Measurements from ENCODE around the gene CEP126.

The CEP126 gene

DNA sequence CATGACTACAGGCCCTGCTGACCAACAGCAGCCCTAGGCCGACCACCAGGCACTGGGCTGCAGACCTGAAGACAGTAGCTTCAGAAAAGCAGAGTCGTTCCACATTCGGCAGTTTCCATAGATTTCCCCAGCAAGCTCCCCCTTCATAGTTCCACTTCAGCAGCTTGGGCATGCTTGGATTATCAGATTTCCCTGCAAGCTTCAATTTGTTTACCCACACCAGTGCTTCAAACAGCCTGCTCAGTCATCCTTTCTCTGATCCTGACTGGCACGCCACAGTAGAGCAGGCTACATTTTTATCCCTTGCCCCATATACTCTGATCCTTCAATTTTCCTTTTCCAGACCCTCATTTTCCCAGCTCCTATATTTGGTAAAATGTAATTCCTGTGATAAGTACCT lies 81.3 kb downstream of the CEP126 start:
- WGBS (ENCODE audit: extremely low coverage, insufficient coverage, insufficient read length), result no CpG with 5 or more reads among the region's 4 CpGs
- no peaks in the 10 kb centered on the region for H3K4me1 ChIP-seq (ENCODE audit: control insufficient read depth in 1 of 2, insufficient read depth in 2 of 2, low read length in 2 of 2)
- H2BK120ac ChIP-seq (ENCODE audit: insufficient read depth, low read length, poor library complexity), result no peak overlapping the region
- H3K27me3 ChIP-seq (ENCODE audit: insufficient read depth, low read length), result no peaks in the 10 kb centered on the region
- no peaks in the 10 kb centered on the region for H3K79me2 ChIP-seq (ENCODE audit: control insufficient read depth, insufficient read depth, low read length, poor library complexity)
- H3K9me3 ChIP-seq (ENCODE audit: insufficient read depth, low read depth, low read length), result no peaks in the 10 kb centered on the region
- H3K4me3 ChIP-seq (ENCODE audit: low read depth, low read length), result no peak overlapping the region
- H3K27ac ChIP-seq (ENCODE audit: low read depth, low read length), result no peak overlapping the region
- H3K9ac ChIP-seq (ENCODE audit: low read length), result no peak overlapping the region
- no peak overlapping the region for H2AK5ac ChIP-seq (ENCODE audit: low read length)
- H3K4ac ChIP-seq (ENCODE audit: low read depth, low read length), result no peak overlapping the region
- H4K8ac ChIP-seq (ENCODE audit: low read depth, low read length), result no peak overlapping the region
- no peak overlapping the region for H3K18ac ChIP-seq (ENCODE audit: low read length)
- H3K14ac ChIP-seq (ENCODE audit: low read length), result no peak overlapping the region
- H4K91ac ChIP-seq (ENCODE audit: low read depth, low read length), result no peak overlapping the region
- H2AFZ ChIP-seq (ENCODE audit: insufficient read depth, low read length, poor library complexity), result no peak overlapping the region
- no peak overlapping the region for H2BK12ac ChIP-seq (ENCODE audit: low read length)
- no peak overlapping the region for H3K4me2 ChIP-seq (ENCODE audit: low read length)
- H3K79me1 ChIP-seq (ENCODE audit: low read length), result no peaks in the 10 kb centered on the region
- DNase-seq, result no peak
- H3K23ac ChIP-seq (ENCODE audit: low read length), result no peak overlapping the region
- no peaks in the 10 kb centered on the region for H3K36me3 ChIP-seq (ENCODE audit: control insufficient read depth in 1 of 2, insufficient read depth in 2 of 2, low read length in 2 of 2)
- H4K12ac ChIP-seq (ENCODE audit: low read depth, low read length), result no peak overlapping the region
- H2BK5ac ChIP-seq (ENCODE audit: low read depth, low read length, poor library complexity), result no peak overlapping the region

DNA sequence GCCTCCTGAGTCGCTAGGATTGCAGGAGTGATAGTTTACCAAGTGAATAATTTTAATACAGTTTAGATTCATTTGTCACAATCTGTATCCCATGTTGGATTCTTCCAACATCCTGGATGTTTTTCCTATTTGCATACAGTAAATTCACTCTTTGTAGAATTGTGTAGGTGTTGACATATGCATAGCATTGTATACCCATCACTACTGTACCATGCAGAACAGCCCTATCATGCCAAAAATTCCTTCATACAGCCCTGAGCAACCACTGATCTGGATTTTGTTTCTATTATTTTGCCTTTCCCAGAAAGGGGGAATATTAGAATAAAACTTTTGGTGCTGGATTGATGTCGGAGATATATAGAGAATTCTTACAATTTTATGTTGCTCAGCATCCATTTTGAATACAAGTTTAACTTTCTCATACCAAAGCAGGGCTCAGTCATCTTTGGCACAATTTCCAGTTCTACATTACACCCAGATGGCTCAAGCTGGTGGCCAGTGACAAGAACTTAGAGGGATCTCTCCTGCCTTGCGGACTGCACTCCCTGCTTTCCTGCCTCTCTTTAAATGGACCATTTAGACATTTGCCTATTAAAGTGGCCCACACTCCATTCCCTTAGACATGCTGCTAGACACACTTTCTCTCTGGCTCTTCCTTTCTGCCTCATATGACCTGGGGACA lies 87.0 kb downstream of the CEP126 start:
- Histone ChIP-seq H2AFZ (ENCODE audit: insufficient read depth, low read length, poor library complexity) (no peak overlapping the region), H3K23ac (ENCODE audit: low read length) (no peak overlapping the region), H4K8ac (ENCODE audit: low read depth, low read length) (no peak overlapping the region), H3K27me3 (ENCODE audit: insufficient read depth, low read length) (no peaks in the 10 kb centered on the region), H2AK5ac (ENCODE audit: low read length) (no peak overlapping the region), H2BK120ac (ENCODE audit: insufficient read depth, low read length, poor library complexity) (no peak overlapping the region), H3K27ac (ENCODE audit: low read depth, low read length) (no peak overlapping the region), H3K79me2 (ENCODE audit: control insufficient read depth, insufficient read depth, low read length, poor library complexity) (no peaks in the 10 kb centered on the region), H3K4me1 (ENCODE audit: control insufficient read depth in 1 of 2, insufficient read depth in 2 of 2, low read length in 2 of 2) (no peaks in the 10 kb centered on the region), H2BK5ac (ENCODE audit: low read depth, low read length, poor library complexity) (no peak overlapping the region), H2BK12ac (ENCODE audit: low read length) (no peak overlapping the region), H3K9ac (ENCODE audit: low read length) (no peak overlapping the region), H3K79me1 (ENCODE audit: low read length) (no peaks in the 10 kb centered on the region), H4K91ac (ENCODE audit: low read depth, low read length) (no peak overlapping the region), H3K4me3 (ENCODE audit: low read depth, low read length) (no peak overlapping the region), H3K4ac (ENCODE audit: low read depth, low read length) (no peak overlapping the region), H3K36me3 (ENCODE audit: control insufficient read depth in 1 of 2, insufficient read depth in 2 of 2, low read length in 2 of 2) (no peaks in the 10 kb centered on the region), H3K18ac (ENCODE audit: low read length) (no peak overlapping the region), H3K9me3 (ENCODE audit: insufficient read depth, low read depth, low read length) (no peaks in the 10 kb centered on the region), H3K4me2 (ENCODE audit: low read length) (no peak overlapping the region), H3K14ac (ENCODE audit: low read length) (no peak overlapping the region), H4K12ac (ENCODE audit: low read depth, low read length) (no peak overlapping the region)
- no CpG with 5 or more reads among the region's 3 CpGs for WGBS (ENCODE audit: extremely low coverage, insufficient coverage, insufficient read length)
- no peak for DNase-seq

DNA sequence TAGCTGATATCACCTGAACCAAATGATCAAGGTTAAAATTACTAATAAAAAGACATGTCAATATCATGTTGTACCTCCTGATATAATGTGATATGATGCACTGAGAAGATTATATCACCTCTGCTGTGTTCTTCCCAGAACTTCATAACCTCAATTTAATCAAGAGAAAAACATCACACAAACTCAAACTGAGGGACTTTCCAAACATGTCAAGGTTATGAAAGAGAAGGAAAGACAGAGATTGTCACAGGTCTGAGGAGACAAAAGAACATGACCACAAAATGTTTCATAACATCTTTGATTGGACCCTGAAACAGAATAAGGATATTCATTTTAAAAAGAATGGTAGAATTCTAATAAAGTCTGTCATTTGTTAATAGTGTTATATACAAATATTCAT lies 89.4 kb downstream of the CEP126 start:
- H2BK120ac ChIP-seq (ENCODE audit: insufficient read depth, low read length, poor library complexity), result no peak overlapping the region
- H2AFZ ChIP-seq (ENCODE audit: insufficient read depth, low read length, poor library complexity), result no peak overlapping the region
- no peak overlapping the region for H4K8ac ChIP-seq (ENCODE audit: low read depth, low read length)
- H3K18ac ChIP-seq (ENCODE audit: low read length), result no peak overlapping the region
- DNase-seq, result no peak
- H3K23ac ChIP-seq (ENCODE audit: low read length), result no peak overlapping the region
- H3K79me2 ChIP-seq (ENCODE audit: control insufficient read depth, insufficient read depth, low read length, poor library complexity), result no peaks in the 10 kb centered on the region
- H2BK12ac ChIP-seq (ENCODE audit: low read length), result no peak overlapping the region
- no peak overlapping the region for H3K4me2 ChIP-seq (ENCODE audit: low read length)
- no peaks in the 10 kb centered on the region for H3K4me1 ChIP-seq (ENCODE audit: control insufficient read depth in 1 of 2, insufficient read depth in 2 of 2, low read length in 2 of 2)
- H3K27me3 ChIP-seq (ENCODE audit: insufficient read depth, low read length), result no peaks in the 10 kb centered on the region
- no peak overlapping the region for H2AK5ac ChIP-seq (ENCODE audit: low read length)
- H3K4me3 ChIP-seq (ENCODE audit: low read depth, low read length), result no peak overlapping the region
- no peak overlapping the region for H2BK5ac ChIP-seq (ENCODE audit: low read depth, low read length, poor library complexity)
- H3K4ac ChIP-seq (ENCODE audit: low read depth, low read length), result no peak overlapping the region
- H3K14ac ChIP-seq (ENCODE audit: low read length), result no peak overlapping the region
- H4K91ac ChIP-seq (ENCODE audit: low read depth, low read length), result no peak overlapping the region
- no peaks in the 10 kb centered on the region for H3K79me1 ChIP-seq (ENCODE audit: low read length)
- H3K9me3 ChIP-seq (ENCODE audit: insufficient read depth, low read depth, low read length), result no peaks in the 10 kb centered on the region
- no peak overlapping the region for H4K12ac ChIP-seq (ENCODE audit: low read depth, low read length)
- H3K9ac ChIP-seq (ENCODE audit: low read length), result no peak overlapping the region
- no peak overlapping the region for H3K27ac ChIP-seq (ENCODE audit: low read depth, low read length)
- H3K36me3 ChIP-seq (ENCODE audit: control insufficient read depth in 1 of 2, insufficient read depth in 2 of 2, low read length in 2 of 2), result no peaks in the 10 kb centered on the region

DNA sequence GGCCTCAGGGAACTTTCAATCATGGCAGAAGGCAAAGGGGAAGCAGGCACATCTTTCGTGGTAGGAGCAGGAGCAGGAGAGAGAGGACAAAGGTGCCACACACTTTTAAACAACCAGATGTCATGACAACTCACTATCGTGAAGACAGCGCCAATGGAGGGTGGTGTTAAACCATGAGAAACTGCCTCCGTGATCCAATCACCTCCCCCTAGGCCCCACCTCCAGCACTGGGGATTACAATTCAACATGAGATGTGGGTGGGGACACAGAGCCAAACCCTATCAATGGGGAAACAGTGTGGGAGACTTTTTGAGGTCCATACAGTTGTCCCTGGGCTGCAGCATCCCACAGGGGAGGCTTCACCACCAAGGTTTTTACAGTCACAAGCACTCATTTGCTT lies 90.5 kb downstream of the CEP126 start:
- Histone ChIP-seq H2BK12ac (ENCODE audit: low read length) (no peak overlapping the region), H2BK5ac (ENCODE audit: low read depth, low read length, poor library complexity) (no peak overlapping the region), H4K12ac (ENCODE audit: low read depth, low read length) (no peak overlapping the region), H2AK5ac (ENCODE audit: low read length) (no peak overlapping the region), H3K27me3 (ENCODE audit: insufficient read depth, low read length) (no peaks in the 10 kb centered on the region), H3K4me1 (ENCODE audit: control insufficient read depth in 1 of 2, insufficient read depth in 2 of 2, low read length in 2 of 2) (peaks cover 0 to 4% of the 10 kb centered on the region in 2 experiments), H3K4me3 (ENCODE audit: low read depth, low read length) (no peak overlapping the region), H3K9ac (ENCODE audit: low read length) (no peak overlapping the region), H4K8ac (ENCODE audit: low read depth, low read length) (no peak overlapping the region), H2BK120ac (ENCODE audit: insufficient read depth, low read length, poor library complexity) (no peak overlapping the region), H3K18ac (ENCODE audit: low read length) (no peak overlapping the region), H3K4me2 (ENCODE audit: low read length) (no peak overlapping the region), H3K9me3 (ENCODE audit: insufficient read depth, low read depth, low read length) (no peaks in the 10 kb centered on the region), H3K23ac (ENCODE audit: low read length) (no peak overlapping the region), H4K91ac (ENCODE audit: low read depth, low read length) (no peak overlapping the region), H3K27ac (ENCODE audit: low read depth, low read length) (no peak overlapping the region), H3K36me3 (ENCODE audit: control insufficient read depth in 1 of 2, insufficient read depth in 2 of 2, low read length in 2 of 2) (no peaks in the 10 kb centered on the region), H3K14ac (ENCODE audit: low read length) (no peak overlapping the region), H3K79me1 (ENCODE audit: low read length) (peaks cover 3% of the 10 kb centered on the region), H3K79me2 (ENCODE audit: control insufficient read depth, insufficient read depth, low read length, poor library complexity) (no peaks in the 10 kb centered on the region), H3K4ac (ENCODE audit: low read depth, low read length) (no peak overlapping the region), H2AFZ (ENCODE audit: insufficient read depth, low read length, poor library complexity) (no peak overlapping the region)
- DNase-seq, result no peak
- WGBS (ENCODE audit: extremely low coverage, insufficient coverage, insufficient read length), result no CpG with 5 or more reads among the region's 4 CpGs
